ENCODE measurements around the gene SH2B2.
A peak's percentile ranks its signal among the peaks of the same experiment; 100 is the strongest.

DNA sequence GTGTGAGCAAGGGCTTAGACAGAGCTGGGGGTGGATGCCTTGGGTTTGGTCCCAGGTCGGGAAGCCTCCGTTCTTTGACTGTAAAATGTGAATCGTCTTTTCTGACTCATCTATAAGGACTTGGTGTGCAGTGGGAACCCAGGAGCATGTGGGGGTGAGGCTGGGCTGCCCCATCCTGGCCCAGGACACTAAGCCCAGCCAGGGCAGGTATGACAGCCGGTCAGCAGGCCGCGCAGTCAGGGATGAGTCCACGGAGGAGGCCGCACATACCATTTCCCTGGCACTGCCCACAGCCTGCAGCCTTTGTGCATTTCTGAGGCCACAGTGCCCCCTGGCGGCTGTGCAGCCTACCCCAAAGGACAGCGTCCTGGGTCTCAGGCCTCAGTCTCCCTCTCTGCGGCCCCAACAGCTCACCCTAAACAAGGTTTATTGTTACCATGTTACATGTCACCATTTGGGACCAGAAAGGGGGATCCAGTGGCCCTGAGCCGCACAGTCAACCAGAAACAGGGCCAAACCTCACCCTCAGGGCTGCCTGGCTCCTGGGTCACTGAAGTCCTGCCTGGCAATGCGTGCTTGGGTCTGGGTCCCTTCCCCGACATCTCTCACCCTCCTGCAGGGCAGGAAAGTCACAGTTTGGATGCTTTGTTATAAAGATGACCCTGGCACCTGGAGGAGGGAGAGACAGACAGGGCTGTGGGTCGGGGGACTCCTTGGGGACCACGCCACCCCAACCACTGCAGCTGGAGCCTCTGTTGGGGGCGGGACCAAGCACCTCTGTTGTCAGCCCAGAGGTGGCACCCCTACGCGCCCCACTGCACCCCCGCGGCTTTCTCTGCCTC lies 14.4 kb upstream of the SH2B2 start:
- TF ChIP-seq POLR2A (IDR thresholded peaks at IDR 0.05), result no peak
- TF ChIP-seq, protein P1, sequence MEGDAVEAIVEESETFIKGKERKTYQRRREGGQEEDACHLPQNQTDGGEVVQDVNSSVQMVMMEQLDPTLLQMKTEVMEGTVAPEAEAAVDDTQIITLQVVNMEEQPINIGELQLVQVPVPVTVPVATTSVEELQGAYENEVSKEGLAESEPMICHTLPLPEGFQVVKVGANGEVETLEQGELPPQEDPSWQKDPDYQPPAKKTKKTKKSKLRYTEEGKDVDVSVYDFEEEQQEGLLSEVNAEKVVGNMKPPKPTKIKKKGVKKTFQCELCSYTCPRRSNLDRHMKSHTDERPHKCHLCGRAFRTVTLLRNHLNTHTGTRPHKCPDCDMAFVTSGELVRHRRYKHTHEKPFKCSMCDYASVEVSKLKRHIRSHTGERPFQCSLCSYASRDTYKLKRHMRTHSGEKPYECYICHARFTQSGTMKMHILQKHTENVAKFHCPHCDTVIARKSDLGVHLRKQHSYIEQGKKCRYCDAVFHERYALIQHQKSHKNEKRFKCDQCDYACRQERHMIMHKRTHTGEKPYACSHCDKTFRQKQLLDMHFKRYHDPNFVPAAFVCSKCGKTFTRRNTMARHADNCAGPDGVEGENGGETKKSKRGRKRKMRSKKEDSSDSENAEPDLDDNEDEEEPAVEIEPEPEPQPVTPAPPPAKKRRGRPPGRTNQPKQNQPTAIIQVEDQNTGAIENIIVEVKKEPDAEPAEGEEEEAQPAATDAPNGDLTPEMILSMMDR (IDR thresholded peaks at IDR 0.05), result peak; percentile 72 to 94 (median 90)
